Measurements from ENCODE around the gene NME3.

The NME3 gene

GRCh38 chr16:1768061-1768766 lies 3.1 kb downstream of the NME3 start:
- DNase-seq: no peak

GRCh38 chr16:1767116-1767994 lies 4.0 kb downstream of the NME3 start:
- no peak for DNase-seq

GRCh38 chr16:1766701-1767100 lies 4.6 kb downstream of the NME3 start:
- no peak for DNase-seq

- no peak for DNase-seq
These were observed 5.1 kb downstream of the NME3 start for GRCh38 chr16:1766231-1766630.

- no peak for DNase-seq
These were observed 5.5 kb downstream of the NME3 start for GRCh38 chr16:1765826-1766225.

- no peak for DNase-seq
These were observed 6.4 kb downstream of the NME3 start for GRCh38 chr16:1764971-1765370.

GRCh38 chr16:1763521-1764511 lies 7.5 kb downstream of the NME3 start:
- no peak for DNase-seq

GRCh38 chr16:1762879-1763520 lies 8.3 kb downstream of the NME3 start:
- no peak for DNase-seq

GRCh38 chr16:1762196-1762878 lies 9.0 kb downstream of the NME3 start:
- no peak for DNase-seq

GRCh38 chr16:1761751-1762150 lies 9.6 kb downstream of the NME3 start:
- no peak for DNase-seq

- no peak for DNase-seq
These were observed 10.4 kb downstream of the NME3 start for GRCh38 chr16:1760911-1761310.

- no peak for DNase-seq
These were observed 11.8 kb downstream of the NME3 start for GRCh38 chr16:1759511-1759910.

GRCh38 chr16:1758923-1759322 lies 12.4 kb downstream of the NME3 start:
- DNase-seq: no peak

- no peak for DNase-seq
These were observed 13.5 kb downstream of the NME3 start for GRCh38 chr16:1757714-1758461.

- DNase-seq: no peak
These were observed 17.1 kb downstream of the NME3 start for GRCh38 chr16:1754204-1754603.

- DNase-seq: no peak
These were observed 18.5 kb downstream of the NME3 start for GRCh38 chr16:1752853-1753252.

- DNase-seq: no peak
These were observed 19.4 kb downstream of the NME3 start for GRCh38 chr16:1751946-1752345.

GRCh38 chr16:1749152-1750117 lies 21.9 kb downstream of the NME3 start:
- no peak for DNase-seq

- DNase-seq: no peak
These were observed 23.4 kb downstream of the NME3 start for GRCh38 chr16:1747934-1748333.

GRCh38 chr16:1746693-1747195 lies 24.6 kb downstream of the NME3 start:
- no peak for DNase-seq

Measured in effector CD4-positive, alpha-beta T cell (primary cell).